Measurements from ENCODE around the gene NHLRC4. TPM values are rescaled to one million over a fixed set of nuclear protein-coding genes. Genes with fewer than 3 reads are reported as not detected.

Gene NHLRC4
- total and polyA plus RNA-seq, 2 of the 8 experiments (the other 6 are each of a cell fraction or from before 2014, with no cell fraction given) = 0.60 to 0.76 TPM

GRCh38 chr16:527015-527903 is 39.5 kb upstream of the NHLRC4 start, which contains the start of gene CAPN15 (continued):
- peak; percentile 37 for TF ChIP-seq MAX (IDR thresholded peaks at IDR 0.05)
- no peak for TF ChIP-seq CHD7 (IDR thresholded peaks at IDR 0.05; ENCODE audit: insufficient replicate concordance, low read length)

Data from H1 (cell line).